ENCODE data around the gene SLC4A1. TPM values are rescaled to one million over a fixed set of nuclear protein-coding genes. Genes with fewer than 3 reads are reported as not detected.

The SLC4A1 gene
- total and polyA plus RNA-seq, 4 donors = 0.14 to 1,478 TPM; not detected in 2

GRCh38 chr17:44229090-44229489, 38.8 kb downstream of the SLC4A1 start (continued):
- TF ChIP-seq YY1 (IDR thresholded peaks at IDR 0.05) = no peak
- TF ChIP-seq CTCF (IDR thresholded peaks at IDR 0.05; ENCODE audit: low read depth, low read length, missing input control) = no peak
- TF ChIP-seq NR2F2 (IDR thresholded peaks at IDR 0.05) = no peak
- no peak for TF ChIP-seq EGR1 (IDR thresholded peaks at IDR 0.05; ENCODE audit: low read depth in 2 of 2)

GRCh38 chr17:44223541-44224071, 44.3 kb downstream of the SLC4A1 start:
- DNase-seq (ENCODE audit: low spot score) = no peak
- H3K27me3 ChIP-seq (ENCODE audit: control insufficient read depth in 4 of 4, insufficient read depth in 4 of 4, low read length in 3 of 4) = no peaks in the 10 kb centered on the region
- TF ChIP-seq MAX (IDR thresholded peaks at IDR 0.05) = peak; percentile 19
- TF ChIP-seq HNF4A (conservative IDR thresholded peaks at IDR 0.05) = peak; percentile 72 to 86
- TF ChIP-seq NR2F2 (IDR thresholded peaks at IDR 0.05) = peak; percentile 60
- peak in 1 of 2 donors; percentile 21 for TF ChIP-seq RAD21 (IDR thresholded peaks at IDR 0.05)
- TF ChIP-seq YY1 (IDR thresholded peaks at IDR 0.05) = no peak
- TF ChIP-seq RXRA (IDR thresholded peaks at IDR 0.05) = peak; percentile 48 to 58
- no peak for TF ChIP-seq EGR1 (IDR thresholded peaks at IDR 0.05; ENCODE audit: low read depth in 2 of 2)
- no peak for TF ChIP-seq ATF3 (IDR thresholded peaks at IDR 0.05)
- TF ChIP-seq ZBTB33 (IDR thresholded peaks at IDR 0.05) = no peak
- no peak for TF ChIP-seq FOXA2 (IDR thresholded peaks at IDR 0.05)
- peak; percentile 49 for TF ChIP-seq HNF4G (IDR thresholded peaks at IDR 0.05)
- no peak for TF ChIP-seq GABPA (IDR thresholded peaks at IDR 0.05 in 1 of 2, conservative IDR thresholded peaks at IDR 0.05 in 1 of 2)
- no peak for TF ChIP-seq REST (IDR thresholded peaks at IDR 0.05)
- no peak for TF ChIP-seq JUND (IDR thresholded peaks at IDR 0.05)
- no peak for TF ChIP-seq FOXA1 (IDR thresholded peaks at IDR 0.05)
- TF ChIP-seq TAF1 (conservative IDR thresholded peaks at IDR 0.05) = no peak
- peak; percentile 59 for TF ChIP-seq SP1 (IDR thresholded peaks at IDR 0.05)
- no peak for TF ChIP-seq CTCF (IDR thresholded peaks at IDR 0.05; ENCODE audit: low read depth, low read length, missing input control)
- H3K36me3 ChIP-seq (ENCODE audit: control insufficient read depth in 4 of 4, insufficient read depth in 3 of 4, low read depth in 1 of 4, low read length in 3 of 4) = no peaks in the 10 kb centered on the region
- H3K9me3 ChIP-seq (ENCODE audit: control insufficient read depth in 4 of 4, low read length in 3 of 4) = no peaks in the 10 kb centered on the region
- H3K27ac ChIP-seq (ENCODE audit: low read depth in 1 of 2, low read length in 2 of 2) = peak overlapping the region in 1 of 2 donors; percentile 21
- H3K4me3 ChIP-seq (ENCODE audit: low read depth in 1 of 3, low read length in 3 of 3) = no peak overlapping the region
- 18% methylated on average over 7 of the region's 7 CpGs for WGBS
- peaks cover 13 to 30% (median 24%) of the 10 kb centered on the region in 4 donors for H3K4me1 ChIP-seq (ENCODE audit: control insufficient read depth in 4 of 4, insufficient read depth in 4 of 4, low read length in 3 of 4)
- H3K9ac ChIP-seq (ENCODE audit: low read depth in 1 of 2, low read length in 2 of 2) = no peak overlapping the region

Data from liver (tissue), 9 donors.